WTC11 (cell line): ENCODE measurements around the gene COL4A5. TPM values are rescaled to one million over a fixed set of nuclear protein-coding genes. Genes with fewer than 3 reads are reported as not detected.

Experiments used
- ATAC-seq: fragments of 200-7000 bp; cut with Tn5 transposase; 2 replicates; pipeline ENCODE4 v1.10.0; 2021; ENCODE audit warnings: mild to moderate bottlenecking, moderate library complexity
- CTCF ChIA-PET: fragments of 300-600 bp; sonication (Branson Sonifier 250); formaldehyde crosslinking; loops from one replicate; lab custom pipeline; 2021; ENCODE audit warnings: antibody characterized with exemption; lab: Charles Lee
- POLR2A ChIA-PET: fragments of 350-600 bp; sonication (Branson Sonifier 250); formaldehyde crosslinking; loops from one replicate; lab custom pipeline; 2021; ENCODE audit warnings: antibody characterized with exemption; lab: Charles Lee
- DNase-seq: peaks from one replicate; pipeline ENCODE4 v3.0.0; 2021; ENCODE audit warnings: low spot score
- H3K27ac Mint-ChIP-seq: 2 replicates; pipeline ENCODE4 v1.8.0; 2021; ENCODE audit warnings: mixed read lengths
- H3K27me3 Mint-ChIP-seq: 2 replicates; pipeline ENCODE4 v1.8.0; 2021; ENCODE audit warnings: low read depth, mild to moderate bottlenecking, moderate library complexity, mixed read lengths
- H3K36me3 Mint-ChIP-seq: 2 replicates; pipeline ENCODE4 v1.8.0; 2021; ENCODE audit warnings: mixed read lengths
- H3K4me1 Mint-ChIP-seq: 2 replicates; pipeline ENCODE4 v1.8.0; 2022; ENCODE audit warnings: mixed read lengths
- H3K4me3 Mint-ChIP-seq: 2 replicates; pipeline ENCODE4 v1.8.0; 2021; ENCODE audit warnings: mild to moderate bottlenecking, moderate library complexity, mixed read lengths
- H3K9me3 Mint-ChIP-seq: 2 replicates; pipeline ENCODE4 v1.8.0; 2021; ENCODE audit warnings: mixed read lengths
- AFF4 ChIP-seq: sonication (generic); formaldehyde crosslinking; IDR thresholded peaks from 2 replicates; pipeline ENCODE4 v1.8.1; 2023; ENCODE audit warnings: mild to moderate bottlenecking, missing genetic modification reagents, borderline replicate concordance
- ARID4B ChIP-seq: sonication (generic); formaldehyde crosslinking; IDR thresholded peaks from 2 replicates; pipeline ENCODE4 v1.8.0; 2023; ENCODE audit warnings: missing genetic modification reagents, mild to moderate bottlenecking, borderline replicate concordance
- ATF2 ChIP-seq: sonication (generic); formaldehyde crosslinking; IDR thresholded peaks from 2 replicates; pipeline ENCODE4 v1.8.1; 2022; ENCODE audit warnings: low read depth, missing genetic modification reagents, borderline replicate concordance
- ATF6 ChIP-seq: sonication (generic); formaldehyde crosslinking; IDR thresholded peaks from 2 replicates; pipeline ENCODE4 v1.8.1; 2023; ENCODE audit warnings: mild to moderate bottlenecking, missing genetic modification reagents
- E2F4 ChIP-seq: sonication (generic); formaldehyde crosslinking; IDR thresholded peaks from 2 replicates; pipeline ENCODE4 v1.8.1; 2022; ENCODE audit warnings: low read depth, mild to moderate bottlenecking, moderate library complexity, missing genetic modification reagents, borderline replicate concordance
- FOXP1 ChIP-seq: sonication (generic); formaldehyde crosslinking; IDR thresholded peaks from 2 replicates; pipeline ENCODE4 v1.8.0; 2022; ENCODE audit warnings: missing genetic modification reagents, mild to moderate bottlenecking, moderate library complexity, borderline replicate concordance
- GTF2I ChIP-seq: fragments of 250-450 bp; sonication (Bioruptor Pico); conservative IDR thresholded peaks from 2 replicates; pipeline ENCODE4 v1.4.0; 2021; ENCODE audit warnings: mild to moderate bottlenecking
- MAX ChIP-seq: sonication (generic); formaldehyde crosslinking; IDR thresholded peaks from 2 replicates; pipeline ENCODE4 v1.8.0; 2022; ENCODE audit warnings: mild to moderate bottlenecking, missing genetic modification reagents
- NFE2L1 ChIP-seq: sonication (generic); formaldehyde crosslinking; IDR thresholded peaks from 2 replicates; pipeline ENCODE4 v1.8.1; 2023; ENCODE audit warnings: missing genetic modification reagents
- RORB ChIP-seq: fragments of 250-450 bp; sonication (Bioruptor Pico); IDR thresholded peaks from 2 replicates; pipeline ENCODE4 v1.9.0; 2021; ENCODE audit warnings: mild to moderate bottlenecking
- TEAD4 ChIP-seq: sonication (generic); formaldehyde crosslinking; IDR thresholded peaks from 2 replicates; pipeline ENCODE4 v1.8.0; 2022; ENCODE audit warnings: mild to moderate bottlenecking, missing genetic modification reagents
- ZNF121 ChIP-seq: sonication (generic); formaldehyde crosslinking; IDR thresholded peaks from 2 replicates; pipeline ENCODE4 v1.8.0; 2023; ENCODE audit warnings: missing genetic modification reagents
- ZNF532 ChIP-seq: fragments of 250-450 bp; sonication (Bioruptor Pico); IDR thresholded peaks from 2 replicates; pipeline ENCODE4 v1.9.0; 2021; ENCODE audit warnings: mild to moderate bottlenecking, borderline replicate concordance
- ZSCAN18 ChIP-seq: fragments of 250-450 bp; sonication (Bioruptor Pico); IDR thresholded peaks from 2 replicates; pipeline ENCODE4 v2.1.2; 2022; ENCODE audit warnings: mild to moderate bottlenecking, moderate library complexity
- total RNA-seq: library from RNA; stranded (reverse); gene quantifications from 3 replicates; pipeline ENCODE4 v1.2.3, GENCODE V29; 2021

Gene COL4A5
- total RNA-seq, 1 experiment from 2014 or later = 30.7 TPM

- peaks cover under 1% of the 10 kb centered on the region; the same call in 1 of the 2 replicates for H3K9me3 Mint-ChIP-seq
- ChIA-PET POLR2A (no interaction called here), CTCF (no interaction called here)
- H3K4me1 Mint-ChIP-seq = no peaks in the 10 kb centered on the region; the same call in 1 of the 2 replicates
- no peak overlapping the region for H3K4me3 Mint-ChIP-seq
- no peak overlapping the region for H3K27ac Mint-ChIP-seq
- ATAC-seq (no peak), DNase-seq (no peak)
- TF ChIP-seq GTF2I (CRISPR knock-in tag) = no peak
- TF ChIP-seq TEAD4 (CRISPR knock-in tag) = no peak
- TF ChIP-seq ZNF532 (CRISPR knock-in tag) = no peak
- TF ChIP-seq FOXP1 = no peak
- TF ChIP-seq MAX (CRISPR knock-in tag) = no peak
- TF ChIP-seq ATF6 (CRISPR knock-in tag) = no peak
- TF ChIP-seq E2F4 (CRISPR knock-in tag) = no peak
- no peak for TF ChIP-seq AFF4 (CRISPR knock-in tag)
- TF ChIP-seq ARID4B (CRISPR knock-in tag) = no peak
- TF ChIP-seq RORB (CRISPR knock-in tag) = no peak
- TF ChIP-seq ATF2 (CRISPR knock-in tag) = no peak
- TF ChIP-seq ZNF121 (CRISPR knock-in tag) = no peak
- no peak for TF ChIP-seq NFE2L1 (CRISPR knock-in tag)
- TF ChIP-seq ZSCAN18 (CRISPR knock-in tag) = no peak
- H3K36me3 Mint-ChIP-seq = no peaks in the 10 kb centered on the region
- H3K27me3 Mint-ChIP-seq = no peaks in the 10 kb centered on the region
Observed at GRCh38 chrX:108464604-108465003, 25.0 kb downstream of the COL4A5 start.
